ENCODE measurements around the gene ARSB. TPM values are rescaled to one million over a fixed set of nuclear protein-coding genes. Genes with fewer than 3 reads are reported as not detected.

Gene ARSB
- total and polyA plus RNA-seq, 2 donors from 2014 or later, result 8.3 to 16.4 TPM

DNA sequence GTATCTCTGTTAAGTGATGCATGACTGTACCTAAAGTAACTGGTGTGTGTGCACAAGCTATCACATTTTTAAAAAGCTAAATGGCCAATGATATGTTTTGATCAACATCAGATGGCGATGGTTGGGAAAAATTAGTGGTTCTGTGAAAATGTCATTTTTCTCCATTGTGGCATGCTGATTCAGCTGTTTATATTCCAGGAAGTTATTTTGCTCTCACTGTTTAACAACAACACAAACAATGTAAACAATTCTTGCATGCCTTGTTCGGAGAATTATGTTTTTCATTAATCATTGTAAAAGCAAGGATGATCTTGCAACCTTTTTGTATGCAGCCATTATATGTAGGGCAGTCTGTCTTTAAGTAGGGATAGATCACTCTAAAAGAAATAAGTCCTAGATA, 230.5 kb downstream of the ARSB start:
- Histone ChIP-seq H3K4me3 (ENCODE audit: low read length in 3 of 3) (no peak overlapping the region), H3K4me1 (ENCODE audit: control insufficient read depth in 2 of 3, insufficient read depth in 2 of 3, low read depth in 1 of 3, low read length in 3 of 3) (no peaks in the 10 kb centered on the region), H3K27ac (ENCODE audit: low read depth in 2 of 2, low read length in 2 of 2) (no peak overlapping the region), H3K36me3 (ENCODE audit: control insufficient read depth in 2 of 3, insufficient read depth in 3 of 3, low read length in 3 of 3) (no peaks in the 10 kb centered on the region), H3K9ac (ENCODE audit: low read length in 3 of 3) (no peak overlapping the region), H3K9me3 (ENCODE audit: control insufficient read depth in 2 of 3, insufficient read depth in 1 of 3, low read length in 3 of 3) (no peaks in the 10 kb centered on the region), H3K27me3 (ENCODE audit: control insufficient read depth, insufficient read depth, low read length) (no peaks in the 10 kb centered on the region)
- no peak for FAIRE-seq
- no peak for DNase-seq
- intact Hi-C loops (cut with DNase I), result no loop called here
- TF ChIP-seq, protein P1, sequence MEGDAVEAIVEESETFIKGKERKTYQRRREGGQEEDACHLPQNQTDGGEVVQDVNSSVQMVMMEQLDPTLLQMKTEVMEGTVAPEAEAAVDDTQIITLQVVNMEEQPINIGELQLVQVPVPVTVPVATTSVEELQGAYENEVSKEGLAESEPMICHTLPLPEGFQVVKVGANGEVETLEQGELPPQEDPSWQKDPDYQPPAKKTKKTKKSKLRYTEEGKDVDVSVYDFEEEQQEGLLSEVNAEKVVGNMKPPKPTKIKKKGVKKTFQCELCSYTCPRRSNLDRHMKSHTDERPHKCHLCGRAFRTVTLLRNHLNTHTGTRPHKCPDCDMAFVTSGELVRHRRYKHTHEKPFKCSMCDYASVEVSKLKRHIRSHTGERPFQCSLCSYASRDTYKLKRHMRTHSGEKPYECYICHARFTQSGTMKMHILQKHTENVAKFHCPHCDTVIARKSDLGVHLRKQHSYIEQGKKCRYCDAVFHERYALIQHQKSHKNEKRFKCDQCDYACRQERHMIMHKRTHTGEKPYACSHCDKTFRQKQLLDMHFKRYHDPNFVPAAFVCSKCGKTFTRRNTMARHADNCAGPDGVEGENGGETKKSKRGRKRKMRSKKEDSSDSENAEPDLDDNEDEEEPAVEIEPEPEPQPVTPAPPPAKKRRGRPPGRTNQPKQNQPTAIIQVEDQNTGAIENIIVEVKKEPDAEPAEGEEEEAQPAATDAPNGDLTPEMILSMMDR (IDR thresholded peaks at IDR 0.05; ENCODE audit: borderline replicate concordance, extremely low read depth, insufficient read depth), result no peak

DNA sequence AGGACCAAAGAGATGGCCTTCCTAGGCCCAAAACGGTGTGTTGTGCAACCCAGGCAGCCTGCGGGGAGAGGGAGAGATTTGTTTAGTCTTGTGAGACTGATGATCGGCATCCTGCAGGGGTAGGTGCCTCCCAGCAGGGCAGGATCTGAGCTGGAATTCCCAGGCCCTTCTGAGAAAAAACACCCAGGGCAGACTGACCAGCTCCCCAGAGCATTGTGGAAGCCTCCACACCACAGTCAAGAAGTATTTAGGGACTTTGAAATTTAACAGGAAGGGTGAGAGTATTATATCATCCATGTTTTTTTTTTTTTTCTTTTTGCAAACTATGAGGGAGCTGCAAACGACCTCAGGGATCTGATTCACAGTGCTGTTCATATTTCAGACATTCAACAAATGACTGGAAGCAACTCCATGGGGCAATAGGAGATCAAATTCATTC, 232.0 kb downstream of the ARSB start:
- no peak for FAIRE-seq
- Histone ChIP-seq H3K9ac (ENCODE audit: low read length in 3 of 3) (no peak overlapping the region), H3K36me3 (ENCODE audit: control insufficient read depth in 2 of 3, insufficient read depth in 3 of 3, low read length in 3 of 3) (no peaks in the 10 kb centered on the region), H3K27me3 (ENCODE audit: control insufficient read depth, insufficient read depth, low read length) (no peaks in the 10 kb centered on the region), H3K4me1 (ENCODE audit: control insufficient read depth in 2 of 3, insufficient read depth in 2 of 3, low read depth in 1 of 3, low read length in 3 of 3) (no peaks in the 10 kb centered on the region), H3K27ac (ENCODE audit: low read depth in 2 of 2, low read length in 2 of 2) (no peak overlapping the region), H3K9me3 (ENCODE audit: control insufficient read depth in 2 of 3, insufficient read depth in 1 of 3, low read length in 3 of 3) (no peaks in the 10 kb centered on the region), H3K4me3 (ENCODE audit: low read length in 3 of 3) (no peak overlapping the region)
- intact Hi-C loops (cut with DNase I), result no loop called here
- DNase-seq, result no peak
- TF ChIP-seq, protein P1 (IDR thresholded peaks at IDR 0.05; ENCODE audit: borderline replicate concordance, extremely low read depth, insufficient read depth), result no peak

DNA sequence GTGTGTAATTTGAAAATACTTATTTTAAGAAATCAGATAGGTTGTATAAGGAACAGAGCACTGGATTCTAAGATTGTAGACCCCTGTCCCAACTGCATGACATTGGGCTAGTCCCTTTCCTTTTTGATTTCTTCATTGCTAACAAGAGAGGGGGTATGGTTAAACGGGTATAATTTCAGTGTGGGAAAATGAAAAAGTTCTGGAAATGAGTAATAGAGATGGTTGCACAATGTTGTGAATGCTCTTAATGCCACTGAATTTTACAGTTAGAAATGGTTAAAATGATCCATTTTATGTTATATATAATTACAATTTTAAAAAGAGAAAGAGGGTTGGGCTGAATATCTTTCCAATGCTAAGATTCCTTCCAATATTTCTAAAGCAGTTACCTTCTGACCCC, 233.2 kb downstream of the ARSB start:
- TF ChIP-seq, protein P1 (IDR thresholded peaks at IDR 0.05; ENCODE audit: borderline replicate concordance, extremely low read depth, insufficient read depth), result no peak
- no peak for DNase-seq
- intact Hi-C loops (cut with DNase I), result no loop called here

DNA sequence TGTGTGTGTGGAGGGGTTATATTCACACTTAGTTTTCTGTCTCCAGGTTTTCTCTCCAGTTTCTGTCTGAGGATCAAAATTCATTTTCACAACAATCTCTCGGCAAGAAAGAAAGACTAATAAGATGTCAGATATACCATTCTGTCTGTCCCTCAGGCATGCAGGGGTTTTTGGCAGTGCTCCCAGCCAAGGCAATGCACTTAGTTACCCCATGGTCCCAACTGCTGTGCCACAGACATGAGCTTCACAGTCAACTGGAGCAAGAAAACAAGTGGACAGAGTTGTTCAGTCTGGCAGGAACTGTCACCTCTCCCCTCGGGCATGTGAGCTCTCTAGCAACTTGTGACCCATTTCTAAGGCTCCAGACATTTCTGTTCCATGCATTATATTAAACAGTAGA, 234.8 kb downstream of the ARSB start:
- H3K27me3 ChIP-seq (ENCODE audit: control insufficient read depth, insufficient read depth, low read length), result no peaks in the 10 kb centered on the region
- no peaks in the 10 kb centered on the region for H3K4me1 ChIP-seq (ENCODE audit: control insufficient read depth in 2 of 3, insufficient read depth in 2 of 3, low read depth in 1 of 3, low read length in 3 of 3)
- intact Hi-C loops (cut with DNase I), result no loop called here
- no peak overlapping the region for H3K9ac ChIP-seq (ENCODE audit: low read length in 3 of 3)
- H3K27ac ChIP-seq (ENCODE audit: low read depth in 2 of 2, low read length in 2 of 2), result no peak overlapping the region
- H3K36me3 ChIP-seq (ENCODE audit: control insufficient read depth in 2 of 3, insufficient read depth in 3 of 3, low read length in 3 of 3), result no peaks in the 10 kb centered on the region
- no peak for DNase-seq
- no peak overlapping the region for H3K4me3 ChIP-seq (ENCODE audit: low read length in 3 of 3)
- FAIRE-seq, result no peak
- no peaks in the 10 kb centered on the region for H3K9me3 ChIP-seq (ENCODE audit: control insufficient read depth in 2 of 3, insufficient read depth in 1 of 3, low read length in 3 of 3)
- TF ChIP-seq, protein P1 (IDR thresholded peaks at IDR 0.05; ENCODE audit: borderline replicate concordance, extremely low read depth, insufficient read depth), result no peak

More for the DNA sequence above, 233.2 kb downstream of the ARSB start:
- FAIRE-seq, result no peak
- no peak overlapping the region for H3K4me3 ChIP-seq (ENCODE audit: low read length in 3 of 3)
- H3K9ac ChIP-seq (ENCODE audit: low read length in 3 of 3), result no peak overlapping the region
- no peaks in the 10 kb centered on the region for H3K9me3 ChIP-seq (ENCODE audit: control insufficient read depth in 2 of 3, insufficient read depth in 1 of 3, low read length in 3 of 3)
- H3K4me1 ChIP-seq (ENCODE audit: control insufficient read depth in 2 of 3, insufficient read depth in 2 of 3, low read depth in 1 of 3, low read length in 3 of 3), result no peaks in the 10 kb centered on the region
- H3K27me3 ChIP-seq (ENCODE audit: control insufficient read depth, insufficient read depth, low read length), result no peaks in the 10 kb centered on the region
- no peak overlapping the region for H3K27ac ChIP-seq (ENCODE audit: low read depth in 2 of 2, low read length in 2 of 2)
- H3K36me3 ChIP-seq (ENCODE audit: control insufficient read depth in 2 of 3, insufficient read depth in 3 of 3, low read length in 3 of 3), result no peaks in the 10 kb centered on the region

All from kidney (tissue), 14 donors.